ENCODE measurements around the gene WDR26.

The WDR26 gene

GRCh38 chr1:224348137-224348536, 86.5 kb downstream of the WDR26 start:
- DNase-seq: no peak

- DNase-seq: no peak
These were observed 90.9 kb downstream of the WDR26 start for GRCh38 chr1:224343679-224344078.

DNA sequence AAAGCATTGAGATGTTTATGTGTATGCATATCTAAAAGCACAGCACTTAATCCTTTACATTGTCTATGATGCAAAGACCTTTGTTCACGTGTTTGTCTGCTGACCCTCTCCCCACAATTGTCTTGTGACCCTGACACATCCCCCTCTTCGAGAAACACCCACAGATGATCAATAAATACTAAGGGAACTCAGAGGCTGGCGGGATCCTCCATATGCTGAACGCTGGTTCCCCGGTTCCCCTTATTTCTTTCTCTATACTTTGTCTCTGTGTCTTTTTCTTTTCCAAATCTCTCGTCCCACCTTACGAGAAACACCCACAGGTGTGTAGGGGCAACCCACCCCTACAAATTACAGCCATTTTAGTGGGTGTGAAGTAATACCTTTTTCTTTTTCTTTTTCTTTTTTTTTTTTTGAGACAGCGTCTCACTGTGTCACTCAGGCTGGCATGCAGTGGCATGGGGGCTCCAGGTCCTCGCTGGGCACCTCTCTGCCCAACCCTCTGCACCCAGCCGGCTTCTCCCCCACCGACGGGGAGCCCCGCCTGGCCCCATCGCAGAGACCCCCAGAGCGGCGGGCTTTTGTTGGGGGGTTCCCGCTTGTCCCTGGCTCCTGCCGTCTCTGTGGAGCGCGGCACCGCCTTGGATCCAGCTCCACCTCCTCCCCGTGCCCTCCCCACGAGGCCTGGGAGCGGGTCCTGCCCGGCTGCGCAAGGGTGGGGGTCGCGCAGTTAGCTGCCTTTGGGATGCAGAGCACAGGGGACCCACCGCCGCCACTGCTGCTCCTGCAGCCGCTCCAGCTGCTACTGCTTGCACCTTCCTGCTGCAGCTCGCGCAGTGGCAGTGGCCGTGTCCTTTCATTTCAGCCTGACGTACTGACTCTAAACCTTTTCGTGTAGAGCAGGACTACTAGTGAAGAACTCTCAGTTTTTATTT, 93.9 kb downstream of the WDR26 start:
- peak; percentile 37 for DNase-seq

DNA sequence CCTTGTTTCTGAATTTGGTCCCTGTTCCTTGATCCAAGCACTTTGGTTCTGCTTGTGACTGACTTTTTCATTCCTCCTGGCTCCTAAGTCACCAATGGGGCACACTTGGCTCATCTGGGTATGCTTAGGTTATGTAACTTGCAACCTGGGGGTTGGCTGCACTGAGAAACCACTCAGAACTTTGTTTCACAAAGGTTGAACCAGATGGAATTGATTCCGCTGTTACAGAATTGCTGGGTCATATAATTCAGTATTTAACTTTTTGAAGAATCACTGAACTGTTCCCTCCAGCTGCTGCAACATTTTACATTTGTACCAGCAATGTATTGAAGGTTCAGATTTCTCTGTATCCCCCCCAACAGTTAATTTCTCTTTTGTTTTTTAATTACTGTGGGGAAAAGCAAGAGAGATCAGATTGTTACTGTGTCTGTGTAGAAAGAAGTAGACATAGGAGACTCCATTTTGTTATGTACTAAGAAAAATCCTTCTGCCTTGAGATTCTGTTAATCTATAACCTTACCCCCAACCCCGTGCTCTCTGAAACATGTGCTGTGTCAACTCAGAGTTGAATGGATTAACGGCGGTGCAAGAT, 95.1 kb downstream of the WDR26 start:
- no peak for DNase-seq

GRCh38 chr1:224338150-224338838, 96.3 kb downstream of the WDR26 start:
- no peak for DNase-seq

Data from CD4-positive, alpha-beta T cell treated with Interleukin-10 for 1 hour (primary cell).